RCC 7860 (cell line): ENCODE results near the gene ADAMTSL4.
"Not testable (repeated sequence)": the region's sequence is repeated elsewhere in the genome, so short reads cannot be mapped to it uniquely, and the experiment has no call there.

Experiments used
- DNase-seq: peaks from one replicate; pipeline ENCODE4 v3.0.0-alpha.2; 2015; ENCODE audit warnings: low spot score
- FAIRE-seq: peaks from 2 replicates; lab custom pipeline; 2012; peaks lifted over from hg19 to GRCh38; lab: Jason Lieb, UNC

ADAMTSL4 gene

GRCh38 chr1:150565240-150565991 lies 16.2 kb downstream of the ADAMTSL4 start:
- not testable (repeated sequence) for FAIRE-seq, DNase-seq

DNA sequence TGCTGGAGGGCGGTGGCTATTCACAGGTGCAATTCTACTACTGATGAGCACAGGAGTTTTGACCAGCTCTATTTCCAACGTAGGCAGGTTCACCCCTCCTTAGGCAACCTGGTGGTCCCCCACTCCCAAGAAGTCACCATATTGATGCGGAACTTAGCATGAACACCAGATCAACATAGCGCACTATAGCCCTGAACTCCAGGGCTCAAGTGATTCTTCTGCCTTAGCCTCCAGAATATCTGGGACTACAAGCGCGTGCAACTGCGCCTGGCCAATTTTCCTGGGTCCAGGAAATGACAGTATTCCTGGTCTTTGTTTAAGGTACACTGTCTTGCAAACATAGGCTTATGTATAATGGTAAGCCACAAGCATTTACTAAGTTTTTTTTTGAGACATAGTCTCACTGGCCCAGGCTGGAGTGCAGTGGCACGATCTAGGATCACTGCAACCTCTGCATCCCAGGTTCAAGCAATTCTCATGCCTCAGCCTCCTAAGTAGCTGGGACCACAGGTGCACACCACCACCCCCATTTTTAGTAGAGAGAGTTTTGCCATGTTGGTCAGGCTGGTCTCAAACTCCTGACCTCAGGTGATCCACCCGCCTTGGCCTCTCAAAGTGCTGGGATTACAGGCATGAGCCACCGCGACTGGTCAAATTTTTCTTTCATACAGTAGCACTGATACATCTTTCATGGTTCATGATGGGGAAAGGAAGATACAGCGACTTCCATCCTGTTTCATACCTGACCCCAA lies 17.6 kb downstream of the ADAMTSL4 start:
- DNase-seq: no peak
- no peak for FAIRE-seq

- DNase-seq (no peak), FAIRE-seq (no peak)
These were observed 18.1 kb downstream of the ADAMTSL4 start for GRCh38 chr1:150567341-150567716.

GRCh38 chr1:150567717-150568593 lies 18.7 kb downstream of the ADAMTSL4 start:
- DNase-seq (peak; percentile 82), FAIRE-seq (peak; percentile 36)

GRCh38 chr1:150568594-150568966 lies 19.4 kb downstream of the ADAMTSL4 start:
- DNase-seq (no peak), FAIRE-seq (no peak)

- FAIRE-seq: no peak
These were observed 23.9 kb downstream of the ADAMTSL4 start for GRCh38 chr1:150572918-150573647.

DNA sequence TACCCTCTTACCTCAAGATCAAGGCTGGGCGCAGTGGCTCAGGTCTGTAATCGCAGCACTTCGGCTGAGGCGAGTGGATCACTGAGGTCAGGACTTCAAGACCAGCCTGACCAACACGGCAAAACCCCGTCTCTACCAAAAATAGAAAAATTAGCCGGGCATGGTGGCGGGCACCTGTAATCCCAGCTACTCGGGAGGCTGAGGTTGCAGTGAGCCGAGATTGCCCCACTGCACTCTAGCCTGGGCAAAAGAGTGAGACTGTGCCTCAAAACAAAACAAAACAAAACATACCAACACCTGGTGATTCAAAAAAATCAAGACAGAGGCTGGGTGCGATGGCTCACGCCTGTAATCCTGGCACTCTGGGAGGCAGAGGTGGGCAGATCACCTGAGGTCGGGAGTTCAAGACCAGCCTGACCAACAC lies 24.5 kb downstream of the ADAMTSL4 start:
- FAIRE-seq, DNase-seq: not testable (repeated sequence)

More at GRCh38 chr1:150572918-150573647, 23.9 kb downstream of the ADAMTSL4 start:
- DNase-seq: no peak

DNA sequence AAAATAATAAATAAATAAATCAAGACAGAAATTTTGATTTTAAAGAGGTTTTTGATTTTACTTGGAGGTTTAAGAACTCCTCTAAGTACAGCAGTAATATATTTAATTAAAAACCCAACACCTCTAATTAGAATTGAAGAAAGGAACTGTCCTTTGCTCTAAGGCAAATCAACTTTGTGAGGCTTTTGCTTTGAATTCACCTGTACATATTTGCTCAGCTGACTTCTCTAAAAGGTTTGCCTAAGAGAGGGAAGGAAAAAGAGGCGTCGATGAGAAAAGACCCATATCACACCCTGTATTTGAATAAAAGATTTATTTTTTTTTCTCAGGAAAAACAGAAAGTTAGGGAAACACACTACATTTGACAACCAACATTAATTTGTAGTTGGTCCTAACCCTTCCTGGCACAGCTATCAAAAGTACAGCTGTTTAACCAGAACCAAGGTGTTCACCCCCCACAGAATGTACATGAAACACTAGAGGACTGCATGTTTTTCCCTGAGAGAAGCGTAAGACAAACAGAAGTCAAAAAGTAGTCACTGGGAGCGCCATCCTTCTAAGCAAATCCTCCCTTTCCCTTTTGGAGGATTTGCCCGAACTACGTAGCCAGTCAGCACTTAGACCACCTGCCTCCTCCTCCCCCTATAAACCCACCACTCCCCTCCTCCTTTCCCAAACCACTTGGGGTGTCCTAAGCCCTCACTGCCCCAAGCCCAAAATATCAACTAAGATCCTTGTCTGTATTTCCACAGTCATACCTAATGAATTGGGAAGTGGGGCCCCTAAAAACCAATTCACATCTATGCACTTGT lies 25.3 kb downstream of the ADAMTSL4 start:
- no peak for DNase-seq
- no peak for FAIRE-seq

DNA sequence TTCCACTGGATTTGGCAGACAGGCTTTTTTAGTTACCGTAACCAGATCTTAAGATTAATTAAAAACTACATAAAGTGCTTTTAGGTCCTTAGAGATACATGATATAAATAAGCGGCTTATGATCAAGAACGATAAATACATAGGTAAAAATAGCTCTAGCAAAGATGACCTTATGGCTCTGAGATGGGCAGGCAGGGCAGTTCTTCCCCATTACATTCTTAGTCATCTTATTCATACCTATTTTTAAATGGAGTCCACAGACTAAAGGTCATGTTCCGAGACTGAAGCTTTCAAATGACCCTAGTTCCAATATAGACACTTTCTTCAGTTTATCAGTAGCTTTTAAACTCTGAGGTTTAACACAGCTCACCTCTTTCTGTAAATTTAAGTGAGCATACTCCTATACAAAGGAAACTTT lies 25.9 kb downstream of the ADAMTSL4 start:
- FAIRE-seq (no peak), DNase-seq (no peak)

GRCh38 chr1:150575518-150576366 lies 26.5 kb downstream of the ADAMTSL4 start:
- FAIRE-seq (no peak), DNase-seq (no peak)

DNA sequence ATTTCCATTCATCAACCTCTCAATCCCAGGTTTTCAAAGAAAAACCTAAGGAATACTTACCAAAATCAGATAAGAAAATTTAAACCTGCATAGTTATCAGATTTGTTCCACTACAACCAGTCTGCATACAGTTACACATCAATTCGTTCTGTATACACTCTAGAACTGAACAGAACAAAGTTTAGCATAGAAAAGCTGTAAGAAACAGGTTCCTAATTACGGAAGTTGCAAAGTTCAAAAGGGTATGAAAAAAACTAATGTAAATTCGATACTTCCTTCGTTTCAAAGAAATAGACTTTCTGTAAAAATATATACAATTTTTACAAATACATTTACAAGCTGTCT lies 27.1 kb downstream of the ADAMTSL4 start:
- no peak for FAIRE-seq
- no peak for DNase-seq

DNA sequence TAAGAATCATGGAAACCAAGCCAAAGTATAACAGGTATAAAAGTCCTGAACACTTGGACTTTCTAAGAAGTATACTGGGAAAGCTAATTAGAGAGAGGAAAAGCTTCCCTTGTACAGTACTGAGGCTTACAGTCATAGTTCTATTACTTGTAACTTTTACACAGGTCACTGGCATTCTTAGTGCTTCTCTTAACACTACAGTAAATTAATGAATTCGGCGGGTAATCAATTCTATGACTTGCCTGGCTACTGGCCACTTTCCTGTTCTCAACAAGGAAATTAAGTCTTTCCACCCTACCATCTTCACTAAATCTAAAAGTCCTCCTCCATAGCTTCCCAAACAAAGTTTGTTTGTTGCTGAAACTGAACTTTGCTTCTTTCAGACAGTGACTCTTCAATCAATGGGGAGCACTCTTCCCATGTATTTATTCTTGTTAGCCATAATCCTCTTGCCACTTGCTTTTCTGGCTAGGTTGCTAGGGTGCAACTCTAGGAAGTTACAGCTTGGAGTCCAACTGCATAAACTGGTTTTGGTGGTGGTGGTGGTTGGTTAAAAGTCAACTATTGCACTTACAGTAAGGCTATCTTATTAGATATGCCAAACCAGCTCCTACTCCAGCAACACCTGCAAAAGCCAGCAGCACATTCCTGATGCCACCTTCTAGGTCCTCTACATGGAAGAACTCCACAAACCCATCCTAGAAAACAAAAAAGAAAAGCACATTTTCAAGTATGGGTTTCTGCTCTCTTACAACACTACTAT lies 27.8 kb downstream of the ADAMTSL4 start:
- FAIRE-seq (no peak), DNase-seq (no peak)

GRCh38 chr1:150577557-150578271 lies 28.5 kb downstream of the ADAMTSL4 start:
- DNase-seq: no peak
- no peak for FAIRE-seq

GRCh38 chr1:150578272-150579109 lies 29.3 kb downstream of the ADAMTSL4 start:
- peak; percentile 81 for DNase-seq
- peak; percentile 40 for FAIRE-seq

GRCh38 chr1:150579110-150579944 lies 30.1 kb downstream of the ADAMTSL4 start, which contains the start of gene MCL1:
TSS of gene MCL1 (minus strand) at chr1:150579610. CDS start at chr1:150579530, 80 bp downstream.
- DNase-seq: peak; percentile 94
- FAIRE-seq: no peak
